ENCODE measurements around the gene ABCA2.
A peak's percentile ranks its signal among the peaks of the same experiment; 100 is the strongest.
"Not testable (repeated sequence)": the region's sequence is repeated elsewhere in the genome, so short reads cannot be mapped to it uniquely, and the experiment has no call there.

The ABCA2 gene

DNA sequence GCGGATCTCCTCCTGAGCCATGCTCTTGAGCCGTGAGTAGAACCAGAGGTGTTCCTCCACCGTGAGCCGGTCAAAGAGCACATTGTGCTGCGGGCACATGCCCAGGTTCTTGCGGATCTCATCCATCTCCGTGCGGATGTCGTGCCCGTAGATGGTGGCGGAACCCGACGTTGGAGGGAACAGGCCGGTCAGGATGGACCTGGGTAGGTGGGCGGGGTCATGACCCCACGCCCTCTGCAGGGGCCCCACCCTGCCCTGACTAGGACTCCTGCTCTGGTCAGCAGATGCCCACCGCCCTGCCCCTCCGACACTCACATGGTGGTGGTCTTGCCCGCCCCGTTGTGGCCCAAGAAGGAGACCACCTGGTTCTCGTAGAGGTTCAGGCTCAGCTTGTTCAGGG lies 12.1 kb downstream of the ABCA2 start:
- DNase-seq (ENCODE audit: low spot score): no peak

DNA sequence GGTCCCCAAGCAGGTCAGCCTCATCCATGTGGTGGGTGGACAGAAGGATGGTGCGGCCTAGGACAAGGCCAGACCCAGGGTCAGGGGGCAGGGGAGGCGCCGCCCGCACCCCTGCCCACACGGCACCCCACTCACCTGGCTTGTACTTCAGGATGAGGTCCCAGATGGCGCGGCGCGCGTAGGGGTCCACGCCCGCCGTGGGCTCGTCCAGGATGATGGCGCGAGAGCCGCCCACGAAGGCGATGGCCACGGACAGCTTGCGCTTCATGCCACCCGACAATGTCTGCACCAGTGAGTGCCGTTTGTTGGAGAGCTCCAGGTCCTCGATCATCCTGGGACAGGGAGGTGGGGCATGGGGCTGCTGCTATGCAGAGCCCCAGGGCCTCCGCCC lies 12.5 kb downstream of the ABCA2 start:
- no peak for DNase-seq (ENCODE audit: low spot score)

DNA sequence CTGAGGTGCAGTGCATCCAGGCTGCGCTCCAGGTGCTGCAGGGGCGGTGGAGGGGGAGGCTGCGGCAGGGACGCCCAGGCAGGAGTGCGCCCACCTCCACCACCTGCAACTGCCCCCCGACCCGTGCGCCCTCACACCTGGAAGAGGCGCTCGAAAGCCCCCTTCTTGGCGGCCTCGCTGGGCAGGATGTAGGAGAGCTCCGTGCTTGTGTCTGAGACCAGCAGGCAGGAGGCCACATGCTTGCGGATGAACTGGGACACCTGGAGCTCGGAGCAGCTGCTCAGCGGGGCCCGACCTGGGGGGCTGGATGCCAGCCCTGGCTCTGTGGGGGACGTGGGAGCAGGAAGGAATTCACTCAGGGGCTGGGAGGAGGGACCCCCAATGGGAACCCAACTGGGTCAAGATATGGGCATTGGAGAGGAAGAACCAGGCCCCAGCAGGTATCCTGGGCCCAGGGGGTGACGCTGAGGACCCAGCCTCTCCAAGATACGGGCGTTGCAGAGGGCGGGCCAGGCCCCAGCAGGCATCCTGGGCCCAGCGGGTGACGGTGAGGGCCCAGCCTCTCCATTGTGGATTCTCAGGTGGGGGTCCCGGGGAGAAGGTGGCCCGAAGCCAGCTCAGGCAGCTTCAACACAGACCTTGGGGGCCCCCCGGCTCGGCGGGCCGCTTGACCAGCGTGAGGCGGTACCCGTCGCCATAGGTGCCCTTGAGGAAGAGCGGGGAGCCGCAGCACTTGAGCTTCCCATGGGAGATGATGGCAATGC lies 13.1 kb downstream of the ABCA2 start:
- DNase-seq (ENCODE audit: low spot score): no peak

DNA sequence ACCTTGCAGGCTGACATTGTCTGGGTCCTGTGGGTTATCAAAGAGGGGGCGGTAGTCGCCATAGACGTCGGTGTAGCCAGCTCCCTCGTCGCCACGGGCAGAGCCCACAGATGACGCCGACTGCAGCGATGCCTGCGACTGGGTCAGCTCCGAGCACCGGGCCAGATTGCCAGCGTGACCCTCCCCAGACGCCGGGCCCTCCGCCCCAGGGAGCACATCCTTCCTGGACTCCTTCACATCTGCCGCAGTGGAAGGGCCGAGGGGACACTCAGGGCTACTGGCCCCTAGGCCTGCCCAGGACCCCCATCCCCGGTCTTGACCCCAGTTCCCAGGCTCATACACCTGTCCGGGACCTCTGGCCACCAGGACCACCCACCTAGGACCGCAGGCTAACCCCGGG lies 13.9 kb downstream of the ABCA2 start:
- DNase-seq (ENCODE audit: low spot score): no peak

DNA sequence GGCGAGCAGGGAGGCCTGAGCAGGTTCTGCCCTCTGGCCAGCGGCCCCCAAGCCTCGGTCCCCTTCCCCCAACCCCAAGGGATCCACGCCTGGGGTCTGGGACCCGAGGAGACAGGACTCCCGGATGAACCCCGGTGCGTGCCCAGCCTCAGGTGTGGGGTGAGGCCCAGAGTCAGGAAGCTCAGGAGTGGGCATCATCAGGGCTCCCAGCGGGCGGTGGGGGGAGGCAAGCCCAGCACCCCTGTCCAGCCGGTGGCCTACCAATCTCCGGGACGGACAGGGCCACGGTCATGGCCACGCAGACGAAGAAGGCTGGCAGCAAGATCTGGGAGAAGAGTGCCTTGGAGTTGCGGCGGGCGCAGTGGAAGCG lies 14.5 kb downstream of the ABCA2 start:
- no peak for DNase-seq (ENCODE audit: low spot score)

DNA sequence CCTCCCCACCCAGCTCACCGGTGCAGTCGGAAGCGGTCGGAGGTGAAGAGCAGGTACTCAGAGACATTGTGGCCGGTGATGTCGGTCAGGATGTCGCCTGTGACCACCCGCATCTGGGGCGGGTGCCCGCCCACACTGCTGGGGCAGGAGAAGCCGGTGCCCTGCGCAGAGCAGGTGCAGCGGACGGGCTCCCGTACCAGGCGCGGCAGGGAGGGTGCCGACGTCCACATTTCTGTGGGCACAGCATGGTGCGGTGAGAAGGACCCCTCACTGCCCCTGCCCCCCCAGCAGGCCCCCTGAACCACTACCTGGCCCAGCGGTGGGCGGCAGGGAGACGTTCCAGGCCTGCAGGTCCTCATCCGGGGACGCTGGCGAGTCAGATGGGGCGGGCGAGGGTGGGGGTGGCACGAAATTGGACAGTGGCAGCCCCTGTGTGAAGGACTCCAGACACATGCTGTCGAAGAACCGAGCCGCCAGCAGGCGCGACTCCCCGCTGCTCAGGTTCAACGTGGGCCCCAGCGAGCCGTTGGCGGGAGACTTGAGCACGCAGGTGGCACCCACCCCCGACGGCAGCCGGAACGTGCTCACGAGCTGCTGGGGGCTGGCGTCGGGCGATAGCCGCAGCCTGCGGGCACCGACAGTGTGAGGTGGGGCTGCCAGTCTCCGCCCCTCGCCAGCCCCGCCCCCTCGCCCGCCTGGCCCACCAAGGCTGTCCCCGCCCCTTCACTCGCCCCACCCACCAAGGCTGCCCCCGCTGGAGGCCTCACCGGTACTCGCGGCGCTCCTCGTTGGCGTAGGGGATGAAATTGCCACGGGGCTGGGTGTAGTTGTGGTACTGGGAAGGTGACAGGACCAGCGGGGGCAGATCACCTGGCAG lies 15.1 kb downstream of the ABCA2 start:
- DNase-seq (ENCODE audit: low spot score): no peak

DNA sequence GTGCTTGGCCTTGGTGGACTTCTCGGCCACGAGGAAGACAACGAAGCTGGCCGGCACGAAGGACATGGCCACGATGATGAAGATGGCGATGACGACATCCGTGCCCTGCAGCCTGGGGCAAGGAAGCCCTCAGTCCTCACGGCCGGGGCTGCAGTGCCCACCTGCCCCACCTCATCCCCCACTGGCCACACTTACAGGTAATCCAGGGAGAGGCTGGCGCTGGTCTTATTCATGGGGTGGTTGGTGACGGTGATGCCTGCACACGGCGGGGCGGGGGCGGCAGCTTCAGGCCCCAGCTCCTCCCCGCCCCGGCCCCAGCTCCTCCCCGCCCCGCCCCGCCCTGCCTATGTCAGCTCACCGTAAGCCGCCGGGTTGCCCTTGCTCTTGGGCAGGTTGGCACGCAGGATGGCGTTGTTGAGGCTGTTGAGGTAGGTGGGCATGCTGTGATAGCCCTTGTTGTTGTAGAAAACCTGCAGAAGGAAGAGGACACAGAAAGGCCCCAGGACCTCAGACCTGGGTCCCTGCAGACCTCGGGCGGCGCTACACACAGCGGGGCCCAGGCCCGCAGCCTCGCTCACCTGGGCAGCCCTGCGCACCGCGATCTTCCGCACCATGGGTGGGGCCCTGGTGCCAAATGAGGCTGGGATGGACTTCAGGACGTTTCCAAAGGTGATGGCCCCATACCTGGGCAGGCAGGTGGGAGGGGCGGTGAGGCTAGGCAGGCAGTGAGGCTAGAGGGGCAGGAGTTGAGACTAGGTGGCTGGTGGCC lies 15.9 kb downstream of the ABCA2 start:
- DNase-seq (ENCODE audit: low spot score): no peak

DNA sequence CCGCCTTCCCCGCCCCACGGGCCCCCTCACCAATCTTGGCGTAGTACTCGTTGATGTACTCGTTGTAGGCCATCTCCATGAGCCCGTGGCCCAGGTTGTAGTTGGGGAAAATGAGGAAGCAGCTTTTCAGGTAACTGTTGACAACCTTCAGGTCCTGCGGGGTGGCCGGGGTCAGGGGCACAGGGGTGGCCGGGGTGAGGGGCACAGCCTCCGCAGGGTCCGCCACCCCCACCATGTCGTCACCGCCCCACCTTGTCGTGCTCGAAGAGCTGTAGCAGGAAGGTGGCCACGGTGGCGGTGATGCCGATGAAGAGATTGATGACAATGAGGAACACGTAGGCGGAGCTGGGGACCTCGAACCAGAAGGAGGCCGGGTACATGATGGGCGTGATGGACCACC lies 16.9 kb downstream of the ABCA2 start:
- DNase-seq (ENCODE audit: low spot score): no peak

DNA sequence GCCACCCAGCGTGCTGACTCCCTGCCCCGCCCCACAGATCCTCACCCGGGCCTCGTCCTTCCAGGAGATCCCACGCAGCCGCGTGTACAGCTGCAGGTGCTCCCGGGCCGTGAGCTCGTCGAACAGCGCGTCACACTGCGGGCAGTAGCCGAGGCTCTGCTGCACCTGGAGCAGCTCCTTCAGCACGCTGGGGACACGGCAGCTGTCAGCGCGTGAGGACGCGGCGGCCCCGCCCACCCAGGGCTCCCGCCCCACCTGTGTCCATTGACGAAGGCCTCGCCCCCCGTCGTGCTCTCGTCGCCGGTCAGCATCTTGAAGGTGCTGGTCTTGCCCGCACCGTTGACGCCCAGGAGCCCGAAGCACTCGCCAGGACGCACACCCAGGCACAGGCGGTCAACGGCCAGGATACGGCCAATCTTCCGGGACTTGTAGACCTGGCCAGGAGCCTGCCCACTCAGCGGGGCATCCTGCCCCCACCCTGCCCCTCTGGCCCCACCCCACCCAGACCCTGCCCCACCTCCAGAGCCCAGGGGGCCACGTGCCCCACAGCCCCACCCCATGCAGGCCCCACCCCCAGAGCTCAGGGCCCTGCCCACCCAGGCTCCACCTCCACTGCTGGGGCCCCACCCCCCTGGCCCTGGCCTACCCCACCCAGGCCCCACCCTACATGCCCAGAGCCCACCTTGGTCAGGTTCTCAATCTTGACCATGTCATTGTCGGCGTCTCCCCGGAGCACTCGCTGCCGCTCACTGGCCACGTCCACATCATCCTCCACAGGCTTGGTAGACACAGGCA lies 17.9 kb downstream of the ABCA2 start:
- no peak for DNase-seq (ENCODE audit: low spot score)

DNA sequence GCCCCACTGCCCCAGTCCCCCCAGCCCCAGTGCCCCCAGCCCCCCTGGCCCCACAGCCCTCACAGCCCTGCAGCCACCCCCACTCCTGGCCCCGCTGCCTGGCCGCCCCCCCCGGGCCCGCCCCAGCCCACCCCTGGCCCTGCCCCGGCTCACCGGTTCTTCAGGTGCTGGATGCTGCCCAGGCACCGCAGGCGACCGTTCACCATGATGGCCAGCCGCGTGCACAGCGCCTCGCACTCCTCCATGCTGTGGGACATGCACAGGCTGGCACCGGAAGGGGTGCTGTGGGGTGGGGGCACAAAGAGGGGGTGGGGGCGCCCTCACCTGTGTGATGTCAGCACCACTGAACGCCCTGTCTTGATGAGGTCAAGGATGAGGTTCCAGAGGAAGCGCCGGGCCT lies 18.8 kb downstream of the ABCA2 start:
- no peak for DNase-seq (ENCODE audit: low spot score)

DNA sequence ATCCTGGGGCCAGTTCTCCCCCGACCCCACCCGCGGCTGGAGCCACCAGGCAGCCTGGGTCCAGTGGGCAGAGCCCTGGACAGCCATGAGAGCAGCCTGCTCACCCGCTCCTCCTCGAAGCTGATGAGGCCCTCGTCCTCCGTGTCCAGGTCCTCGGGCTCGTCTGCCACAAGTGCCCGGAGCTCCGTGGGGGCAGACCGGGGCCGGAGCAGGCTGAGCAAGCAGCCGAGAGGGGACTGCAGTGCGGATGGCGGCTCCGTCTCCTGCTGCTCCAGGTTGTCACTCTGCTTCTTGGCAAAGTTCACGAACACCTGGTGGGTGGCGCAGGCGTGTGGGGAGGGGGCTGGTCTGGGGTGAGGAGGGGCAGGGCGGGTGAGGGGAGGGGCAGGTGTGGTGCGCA lies 19.7 kb downstream of the ABCA2 start:
- no peak for DNase-seq (ENCODE audit: low spot score)

DNA sequence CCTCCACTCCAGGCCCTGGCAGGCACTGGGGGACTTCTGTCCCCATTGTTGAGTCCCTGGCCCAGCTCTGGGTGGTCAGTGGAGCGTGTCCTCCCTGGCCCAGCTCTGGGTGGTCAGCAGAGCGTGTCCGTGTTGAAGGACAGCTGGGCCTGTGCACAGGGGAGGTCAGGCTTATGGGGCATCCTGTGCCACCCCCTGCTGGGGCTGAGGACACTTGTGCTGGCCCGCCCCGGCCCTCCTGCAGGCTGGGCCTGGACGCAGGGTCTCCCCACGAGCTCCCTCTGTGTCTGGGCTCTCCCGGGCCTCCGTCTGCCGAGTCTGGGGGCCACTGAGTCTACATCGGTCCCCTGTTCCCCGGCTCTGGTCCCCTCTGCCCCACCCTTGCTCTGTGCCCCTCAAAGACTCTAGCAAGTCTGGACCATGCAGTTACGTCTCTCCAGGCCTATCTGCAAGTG lies 20.2 kb downstream of the ABCA2 start:
- DNase-seq (ENCODE audit: low spot score): no peak

DNA sequence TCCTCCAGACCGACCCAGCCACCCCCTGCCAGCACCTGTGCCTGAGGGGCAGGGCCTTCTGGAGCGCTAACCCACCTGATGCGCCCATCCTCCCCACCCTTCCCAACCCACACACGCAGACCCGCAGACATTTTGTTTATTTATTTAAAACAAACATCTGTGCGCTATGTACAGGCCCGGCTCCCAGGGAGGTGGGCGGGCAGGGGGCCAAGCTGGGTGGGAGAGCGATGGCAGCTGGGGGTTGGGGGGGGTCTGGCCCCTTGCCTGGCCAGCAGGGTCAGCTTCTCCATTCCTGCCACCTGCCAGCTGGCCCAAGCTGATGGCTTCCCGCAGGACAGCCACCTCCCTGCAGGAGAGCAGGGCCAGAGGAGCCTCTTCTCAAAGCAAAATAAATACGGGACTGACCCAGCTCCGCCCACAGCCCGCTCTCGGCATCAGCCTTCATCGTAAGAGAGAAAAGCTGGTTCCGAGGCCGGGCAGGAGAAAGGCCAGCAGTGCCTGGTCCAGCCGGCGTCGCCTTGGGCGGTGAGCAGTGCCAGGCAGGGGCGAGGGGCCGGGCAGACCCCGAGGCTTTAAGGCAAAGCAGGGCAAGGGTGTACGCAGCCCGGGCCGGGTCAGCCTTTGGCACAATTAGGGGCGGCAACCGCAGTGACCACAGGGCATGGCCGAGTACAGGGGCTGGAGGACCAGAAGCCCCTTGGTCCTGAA lies 20.8 kb downstream of the ABCA2 start:
- DNase-seq (ENCODE audit: low spot score): no peak

DNA sequence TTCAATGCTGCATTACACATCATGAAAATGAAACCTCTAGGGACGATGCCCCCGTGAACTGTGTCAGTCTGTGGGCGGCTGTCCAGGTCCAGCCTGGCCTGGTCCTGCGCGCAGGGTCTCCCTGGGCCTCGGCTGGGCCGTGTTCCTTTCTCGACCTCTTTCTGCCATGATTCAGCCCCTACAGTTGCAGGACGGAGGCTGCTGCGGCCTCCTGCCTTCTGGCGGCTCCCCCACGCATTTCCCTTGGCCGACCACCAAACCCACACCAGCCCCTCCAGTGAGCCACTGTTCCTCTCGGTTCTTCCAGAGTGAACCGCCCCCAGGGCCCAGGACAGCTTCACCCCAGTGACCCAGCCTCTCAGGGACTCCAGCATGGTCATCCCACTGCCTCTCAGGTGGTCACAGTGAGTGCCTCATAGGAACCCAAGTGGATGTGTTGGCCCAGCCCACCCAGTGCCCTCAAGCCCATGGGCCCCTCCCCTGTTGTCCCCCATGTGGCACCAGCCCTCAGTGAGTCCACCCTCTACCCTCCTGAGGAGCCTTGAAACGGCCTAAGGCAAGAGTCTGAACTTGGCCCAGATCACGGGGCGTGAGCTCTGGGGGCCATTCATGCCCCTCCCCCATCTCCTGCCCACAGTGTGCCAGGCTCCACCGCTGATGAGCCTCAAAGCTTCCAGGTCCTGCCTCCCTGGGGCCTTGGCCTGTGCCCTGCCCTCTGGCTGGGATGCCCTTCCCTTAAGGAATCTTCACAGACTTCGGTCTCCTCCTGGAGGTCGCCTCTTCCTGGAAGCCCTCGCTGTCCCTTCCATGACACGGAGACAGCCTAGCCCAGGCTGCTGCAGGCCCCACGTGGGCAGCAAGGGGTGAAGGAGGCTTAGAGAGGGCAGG lies 21.7 kb downstream of the ABCA2 start:
- no peak for DNase-seq (ENCODE audit: low spot score)

DNA sequence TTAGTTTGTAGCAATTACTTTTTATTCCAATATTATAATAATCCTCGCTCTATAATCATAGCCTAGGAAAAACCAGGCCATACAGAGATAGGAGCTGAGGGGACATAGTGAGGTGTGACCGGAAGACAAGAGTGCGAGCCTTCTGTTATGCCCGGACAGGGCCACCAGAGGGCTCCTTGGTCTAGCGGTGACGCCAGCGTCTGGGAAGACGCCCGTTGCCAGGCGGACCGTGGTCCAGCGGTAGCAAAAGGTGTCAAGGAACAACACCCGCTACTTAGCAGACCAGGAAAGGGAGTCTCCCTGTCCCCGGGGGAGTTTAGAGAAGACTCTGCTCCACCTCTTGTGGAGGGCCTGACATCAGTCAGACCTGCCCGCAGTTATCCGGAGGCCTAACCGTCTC lies 23.8 kb downstream of the ABCA2 start:
- DNase-seq (ENCODE audit: low spot score): not testable (repeated sequence)

DNA sequence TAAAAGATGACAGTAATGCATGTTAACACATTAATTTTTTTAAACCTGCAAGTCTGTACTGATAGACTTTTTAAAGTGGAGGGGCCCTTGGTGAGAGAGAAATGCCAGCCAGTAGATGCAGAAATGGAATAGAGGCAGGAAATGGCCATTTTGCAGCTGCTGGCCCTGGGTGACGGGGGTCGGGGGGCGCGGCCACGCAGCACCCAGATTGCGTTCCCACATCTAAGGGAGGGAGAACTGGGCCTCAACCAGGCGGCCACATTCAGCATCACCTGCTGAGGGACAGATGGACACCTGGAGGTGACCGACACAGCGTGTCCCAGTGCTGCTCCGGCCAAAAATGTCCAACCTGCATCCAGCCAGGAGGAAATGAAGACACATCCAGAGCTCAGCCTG lies 25.4 kb downstream of the ABCA2 start:
- no peak for DNase-seq (ENCODE audit: low spot score)

DNA sequence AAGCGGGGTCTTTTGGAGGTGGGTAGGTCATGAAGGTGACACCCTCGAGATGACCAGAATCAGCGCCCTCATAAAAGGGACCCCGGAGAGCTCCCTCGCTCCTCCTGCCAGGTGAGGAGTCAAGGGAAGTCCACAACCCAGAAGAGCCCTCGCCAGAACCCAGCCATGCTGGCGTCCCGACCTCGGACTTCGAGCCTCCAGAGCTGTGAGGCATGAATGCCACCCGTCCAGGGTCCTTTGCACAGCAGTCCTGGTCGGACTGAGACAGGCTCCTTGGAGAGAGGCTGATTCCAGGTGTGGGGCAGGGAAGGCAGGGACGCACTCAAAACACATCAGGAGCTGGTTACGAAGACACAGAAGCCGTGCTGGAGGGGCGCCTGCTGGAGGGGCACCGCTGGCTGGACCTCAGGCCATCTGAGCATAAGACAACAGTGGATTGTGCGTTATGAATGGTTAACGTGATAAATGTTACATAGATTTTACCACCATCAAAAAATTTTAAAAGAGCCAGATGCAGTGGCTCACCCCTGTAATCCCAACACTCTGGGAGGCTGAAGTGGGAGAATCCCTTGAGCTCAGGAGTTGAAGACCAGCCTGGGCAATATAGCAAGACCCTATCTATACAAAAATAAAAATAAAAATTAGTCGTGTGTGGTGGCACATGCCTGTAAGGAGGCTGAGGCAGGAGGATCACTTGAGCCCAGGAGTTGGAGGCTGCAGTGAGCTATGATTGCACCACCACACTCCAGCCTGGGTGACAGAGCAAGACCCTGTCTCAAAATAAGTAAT lies 26.0 kb downstream of the ABCA2 start:
- no peak for DNase-seq (ENCODE audit: low spot score)

DNA sequence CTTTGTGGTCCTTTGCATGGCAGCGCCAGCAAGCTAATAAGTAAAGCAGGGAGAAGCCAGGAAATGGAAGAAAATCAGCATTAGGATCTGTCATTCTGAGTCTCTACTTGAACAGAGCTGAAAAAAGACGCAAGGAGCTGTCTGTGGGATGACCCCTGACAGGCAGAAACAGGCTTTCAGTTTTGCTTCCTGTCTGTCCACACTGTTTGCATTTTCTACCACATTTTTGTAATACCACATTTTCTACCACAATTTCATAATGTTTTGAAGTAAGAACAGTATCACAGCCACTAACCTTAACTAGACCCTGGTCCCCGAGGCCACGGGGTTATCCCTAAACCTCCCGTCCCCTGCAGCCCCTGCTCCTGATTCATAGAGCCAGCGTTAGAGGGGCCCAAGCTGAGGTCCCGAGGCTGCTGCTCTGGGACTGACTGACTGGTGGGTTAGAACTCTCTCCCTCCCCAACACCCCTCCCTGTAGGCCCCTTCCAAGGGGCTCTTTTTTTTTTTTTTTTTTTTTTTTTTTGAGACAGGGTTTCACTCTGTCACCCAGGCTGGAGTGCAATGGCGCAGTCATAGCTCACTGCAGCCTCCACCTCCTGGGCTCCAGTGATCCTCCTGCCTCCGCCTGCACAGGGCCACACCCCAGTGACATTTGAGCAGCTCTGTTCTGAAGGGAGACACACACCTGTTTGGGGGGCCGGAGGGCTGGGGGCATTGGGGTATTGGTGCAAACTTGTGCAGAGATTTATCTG lies 27.7 kb downstream of the ABCA2 start:
- peak; percentile 65 for DNase-seq (ENCODE audit: low spot score)

DNA sequence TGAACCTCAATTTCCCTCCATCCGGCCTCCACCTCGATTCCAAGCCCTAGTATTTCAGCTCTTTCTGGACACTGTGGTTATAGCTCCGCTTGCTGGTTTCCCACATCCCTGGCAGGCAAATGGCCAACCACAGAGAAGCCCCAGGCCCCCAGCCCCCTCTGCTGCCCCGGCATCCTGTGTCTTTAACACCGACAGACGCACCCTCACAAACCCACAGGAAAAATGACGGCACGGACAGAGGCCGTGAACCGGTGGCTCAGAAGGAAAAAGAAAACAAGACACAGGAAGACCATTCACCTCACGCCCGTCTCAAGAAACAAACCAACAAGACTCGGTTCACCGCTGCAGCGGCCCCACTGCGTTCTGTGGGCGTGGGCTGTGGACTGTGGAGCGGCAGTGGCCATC lies 30.2 kb downstream of the ABCA2 start:
- DNase-seq (ENCODE audit: low spot score): no peak
